Neuron (in vitro differentiated cells): Measurements from ENCODE around the gene ZNF567.
"Not testable (repeated sequence)": the region's sequence is repeated elsewhere in the genome, so short reads cannot be mapped to it uniquely, and the experiment has no call there.

Experiments
- H2AFZ ChIP-seq: one replicate; pipeline ENCODE4 v1.6.1; 2013; ENCODE audit warnings: low read depth, mild to moderate bottlenecking, inconsistent platforms, low read length, moderate library complexity
- H3K27me3 ChIP-seq: one replicate; pipeline ENCODE4 v1.6.1; 2013; ENCODE audit warnings: low read length; ENCODE audit not compliant: insufficient read depth
- H3K36me3 ChIP-seq: one replicate; pipeline ENCODE4 v1.6.1; 2013; ENCODE audit warnings: low read length; ENCODE audit not compliant: insufficient read depth
- H3K4me1 ChIP-seq: one replicate; pipeline ENCODE4 v1.6.1; 2013; ENCODE audit warnings: low read length; ENCODE audit not compliant: insufficient read depth
- H3K4me3 ChIP-seq: 2 replicates; pipeline ENCODE4 v1.5.1; 2013; ENCODE audit warnings: mild to moderate bottlenecking, low read length, moderate library complexity
- H3K9me3 ChIP-seq: one replicate; pipeline ENCODE4 v1.6.1; 2013; ENCODE audit warnings: low read length

The ZNF567 gene

DNA sequence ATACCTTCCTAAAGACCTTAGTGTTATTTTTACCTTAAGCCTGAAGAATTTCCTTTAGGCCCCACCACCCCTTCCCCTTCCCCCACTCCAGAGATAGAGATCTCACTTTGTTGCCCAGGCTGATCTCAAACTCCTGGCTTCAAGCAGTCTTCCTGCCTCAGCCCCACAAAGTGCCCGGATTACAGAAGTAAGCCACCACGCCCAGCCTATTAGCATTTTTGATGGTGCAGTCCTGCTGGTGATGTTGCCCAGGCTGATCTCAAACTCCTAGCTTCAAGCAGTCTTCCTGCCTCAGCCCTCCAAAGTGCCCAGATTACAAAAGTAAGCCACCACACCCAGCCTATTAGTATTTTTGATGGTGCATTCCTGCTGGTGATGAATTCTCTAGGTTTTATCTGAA, 22.0 kb downstream of the ZNF567 start:
- H3K4me1 ChIP-seq: no peaks in the 10 kb centered on the region
- no peak overlapping the region for H3K4me3 ChIP-seq
- H3K27me3 ChIP-seq: no peaks in the 10 kb centered on the region
- peaks cover 64% of the 10 kb centered on the region for H3K9me3 ChIP-seq
- no peak overlapping the region for H2AFZ ChIP-seq
- peaks cover 27% of the 10 kb centered on the region for H3K36me3 ChIP-seq

DNA sequence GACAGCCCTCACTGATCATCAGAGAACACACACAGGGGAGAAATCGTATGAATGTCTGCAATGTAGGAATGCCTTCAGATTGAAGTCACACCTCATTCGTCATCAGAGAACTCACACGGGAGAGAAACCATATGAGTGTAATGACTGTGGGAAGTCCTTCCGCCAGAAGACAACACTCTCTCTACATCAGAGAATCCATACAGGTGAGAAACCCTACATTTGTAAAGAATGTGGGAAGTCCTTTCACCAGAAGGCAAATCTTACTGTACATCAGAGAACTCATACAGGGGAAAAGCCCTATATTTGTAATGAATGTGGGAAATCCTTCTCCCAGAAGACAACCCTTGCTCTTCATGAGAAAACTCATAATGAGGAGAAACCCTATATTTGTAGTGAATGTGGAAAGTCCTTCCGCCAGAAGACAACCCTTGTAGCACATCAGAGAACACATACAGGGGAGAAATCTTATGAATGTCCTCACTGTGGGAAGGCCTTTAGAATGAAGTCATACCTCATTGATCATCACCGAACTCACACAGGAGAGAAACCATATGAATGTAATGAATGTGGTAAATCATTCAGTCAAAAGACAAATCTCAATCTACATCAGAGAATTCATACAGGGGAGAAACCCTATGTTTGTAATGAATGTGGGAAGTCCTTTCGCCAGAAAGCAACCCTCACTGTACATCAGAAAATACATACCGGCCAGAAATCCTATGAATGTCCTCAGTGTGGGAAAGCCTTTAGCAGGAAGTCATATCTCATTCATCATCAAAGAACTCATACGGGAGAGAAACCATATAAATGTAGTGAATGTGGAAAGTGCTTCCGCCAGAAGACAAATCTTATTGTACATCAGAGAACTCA, 32.5 kb downstream of the ZNF567 start:
- Histone ChIP-seq H2AFZ (no peak overlapping the region), H3K4me1 (no peaks in the 10 kb centered on the region), H3K36me3 (peaks cover 56% of the 10 kb centered on the region), H3K9me3 (peaks cover 70% of the 10 kb centered on the region), H3K4me3 (no peak overlapping the region), H3K27me3 (no peaks in the 10 kb centered on the region)

- peaks cover 15% of the 10 kb centered on the region for H3K9me3 ChIP-seq
- not testable (repeated sequence) for H3K4me3 ChIP-seq, H3K27me3 ChIP-seq, H3K4me1 ChIP-seq, H2AFZ ChIP-seq, H3K36me3 ChIP-seq
These were observed 48.8 kb downstream of the ZNF567 start for GRCh38 chr19:36736166-36736565.

DNA sequence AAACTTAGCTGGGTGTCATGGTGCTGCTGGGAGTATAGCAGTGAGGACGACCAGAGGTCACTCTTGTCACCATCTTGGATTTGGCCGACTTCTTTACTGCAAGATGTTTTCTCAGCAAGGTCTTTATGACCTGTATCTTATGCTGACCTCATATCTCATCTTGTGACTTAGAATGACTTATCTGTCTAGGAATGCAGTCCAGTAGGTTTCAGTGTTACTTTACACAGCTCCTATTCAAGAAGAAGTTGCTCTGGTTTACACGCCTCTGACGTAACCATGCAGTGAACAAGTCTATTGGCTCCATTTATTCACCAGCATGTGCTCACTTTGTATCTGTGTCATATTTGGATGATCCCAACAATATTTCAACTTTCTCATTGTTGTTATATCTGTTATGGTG, 58.5 kb downstream of the ZNF567 start:
- Histone ChIP-seq H3K27me3 (no peaks in the 10 kb centered on the region), H2AFZ (no peak overlapping the region), H3K9me3 (peaks cover 65% of the 10 kb centered on the region), H3K4me1 (no peaks in the 10 kb centered on the region), H3K36me3 (peaks cover 54% of the 10 kb centered on the region), H3K4me3 (no peak overlapping the region)

- Histone ChIP-seq H3K27me3 (no peaks in the 10 kb centered on the region), H3K9me3 (peaks cover 78% of the 10 kb centered on the region), H3K36me3 (peaks cover 71% of the 10 kb centered on the region), H3K4me3 (no peak overlapping the region), H2AFZ (no peak overlapping the region), H3K4me1 (no peaks in the 10 kb centered on the region)
These were observed 60.3 kb downstream of the ZNF567 start for GRCh38 chr19:36747750-36748149.

GRCh38 chr19:36748431-36749275, 61.2 kb downstream of the ZNF567 start:
- Histone ChIP-seq H3K9me3 (peaks cover 83% of the 10 kb centered on the region), H3K4me1 (no peaks in the 10 kb centered on the region), H3K4me3 (no peak overlapping the region), H3K27me3 (no peaks in the 10 kb centered on the region), H2AFZ (no peak overlapping the region), H3K36me3 (peaks cover 76% of the 10 kb centered on the region)

DNA sequence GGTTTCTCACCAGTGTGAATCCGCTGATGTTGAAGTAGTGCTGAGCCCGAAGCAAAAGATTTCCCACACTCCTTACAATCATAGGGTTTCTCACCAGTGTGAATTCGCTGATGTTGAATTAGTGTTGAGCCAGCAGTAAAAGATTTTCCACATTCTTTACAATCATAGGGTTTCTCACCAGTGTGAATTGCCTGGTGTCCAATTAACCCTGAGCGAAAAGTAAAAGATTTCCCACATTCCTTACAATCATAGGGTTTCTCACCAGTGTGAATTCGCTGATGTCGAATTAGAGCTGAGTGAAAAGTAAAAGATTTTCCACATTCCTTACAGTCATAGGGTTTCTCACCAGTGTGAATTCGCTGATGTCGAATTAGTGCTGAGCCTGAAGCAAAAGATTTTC, 62.2 kb downstream of the ZNF567 start:
- H3K9me3 ChIP-seq: peaks cover 81% of the 10 kb centered on the region
- H3K4me1 ChIP-seq, H3K4me3 ChIP-seq, H3K27me3 ChIP-seq, H2AFZ ChIP-seq: not testable (repeated sequence)
- H3K36me3 ChIP-seq: peaks cover 84% of the 10 kb centered on the region

DNA sequence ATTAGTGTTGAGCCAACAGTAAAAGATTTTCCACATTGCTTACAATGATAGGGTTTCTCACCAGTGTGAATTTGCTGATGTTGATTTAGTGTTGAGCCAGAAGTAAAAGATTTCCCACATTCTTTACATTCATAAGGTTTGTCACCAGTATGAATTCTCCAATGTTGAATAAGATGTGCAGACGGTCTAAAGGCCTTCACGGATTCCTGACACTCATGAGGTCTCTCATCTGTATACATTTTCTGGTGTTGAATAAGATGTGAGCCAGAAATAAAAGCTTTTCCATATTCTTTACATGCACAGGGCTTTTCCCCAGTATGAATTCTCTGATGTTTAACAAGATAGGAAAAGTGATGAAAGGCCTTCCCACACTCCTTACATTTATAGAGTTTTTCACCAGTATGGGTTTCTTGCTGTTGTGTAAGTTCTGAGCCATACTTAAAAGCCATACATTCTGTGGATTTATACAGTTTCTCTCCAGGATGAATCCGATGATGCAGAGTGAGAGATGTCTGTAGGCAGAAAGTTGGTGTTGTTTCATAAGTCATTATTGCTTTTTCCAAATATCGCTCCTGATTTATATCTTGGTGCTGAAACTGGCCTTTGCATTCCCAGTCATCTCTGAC, 62.8 kb downstream of the ZNF567 start:
- Histone ChIP-seq H3K9me3 (peaks cover 84% of the 10 kb centered on the region), H3K36me3 (peaks cover 88% of the 10 kb centered on the region), H2AFZ (no peak overlapping the region), H3K27me3 (no peaks in the 10 kb centered on the region), H3K4me3 (no peak overlapping the region), H3K4me1 (no peaks in the 10 kb centered on the region)
